Measurements from ENCODE around the gene FILIP1L.

GRCh38 chr3:100149130-100149529 is 34.8 kb upstream of the FILIP1L start:
- no peak for TF ChIP-seq GATA3 (IDR thresholded peaks at IDR 0.05; ENCODE audit: low read depth, low read length)
- no peak for TF ChIP-seq GATA2 (IDR thresholded peaks at IDR 0.05; ENCODE audit: low read depth, low read length)

Data from SH-SY5Y (cell line).